Panc1 (cell line): ENCODE data around the gene EDEM3. TPM values are rescaled to one million over a fixed set of nuclear protein-coding genes. Genes with fewer than 3 reads are reported as not detected.

Experiments
- ATAC-seq: fragments of 200-7000 bp; cut with Tn5 transposase; 2 replicates; pipeline ENCODE4 v1.9.1; 2020; ENCODE audit warnings: mild to moderate bottlenecking, moderate library complexity
- BruUV-seq: library from RNA; stranded (reverse); fragments of 400-500 nt; replicated peaks from 2 replicates; lab custom pipeline; 2021; lab: Mats Ljungman, UMichigan
- CTCF ChIA-PET: fragments of 300-600 bp; sonication (Branson Sonifier 250); formaldehyde crosslinking; loops from one replicate; lab custom pipeline; 2022; ENCODE audit warnings: antibody characterized with exemption; lab: Charles Lee
- POLR2A ChIA-PET: fragments of 300-600 bp; sonication (Branson Sonifier 250); formaldehyde crosslinking; loops from one replicate; lab custom pipeline; 2022; ENCODE audit warnings: antibody characterized with exemption; lab: Charles Lee
- DNase-seq: peaks from one replicate; pipeline ENCODE4 v3.0.0-alpha.2; 2010; ENCODE audit warnings: low read depth, low spot score
- H3K27ac ChIP-seq: 2 replicates; pipeline ENCODE4 v1.5.1; 2011; ENCODE audit warnings: mild to moderate bottlenecking, low read length, inconsistent platforms
- H3K27me3 ChIP-seq: fragments of 200-500 bp; sonication (Bioruptor generic); 2 replicates; pipeline ENCODE4 v1.6.0; 2014; ENCODE audit warnings: low read length, inconsistent platforms; ENCODE audit not compliant: control insufficient read depth, insufficient read depth
- H3K36me3 ChIP-seq: fragments of 200-500 bp; sonication (Bioruptor generic); 2 replicates; pipeline ENCODE4 v1.5.1; 2014; ENCODE audit warnings: inconsistent platforms, mild to moderate bottlenecking, low read length, moderate library complexity; ENCODE audit not compliant: control insufficient read depth, insufficient read depth
- H3K4me1 ChIP-seq: 2 replicates; pipeline ENCODE4 v1.5.1; 2011; ENCODE audit warnings: inconsistent platforms, mild to moderate bottlenecking, low read length, moderate library complexity; ENCODE audit not compliant: control insufficient read depth, insufficient read depth
- H3K4me3 ChIP-seq, 2 experiments: 2 replicates each; pipeline ENCODE4 v1.5.1; 2011 to 2012; ENCODE audit warnings: low read depth in 2 of 2, low read length in 2 of 2, mild to moderate bottlenecking in 2 of 2, inconsistent platforms in 1 of 2, moderate library complexity in 1 of 2
- H3K9me3 ChIP-seq: fragments of 200-500 bp; sonication (Bioruptor generic); 2 replicates; pipeline ENCODE4 v1.5.1; 2014; ENCODE audit warnings: low read depth, mild to moderate bottlenecking, inconsistent platforms, low read length, moderate library complexity; ENCODE audit not compliant: control insufficient read depth, insufficient read depth
- CTCF ChIP-seq: fragments of 450-650 bp; IDR thresholded peaks from 2 replicates; pipeline ENCODE4 v1.5.1; 2017; ENCODE audit warnings: mild to moderate bottlenecking
- POLR2AphosphoS5 ChIP-seq: IDR thresholded peaks from 2 replicates; pipeline ENCODE4 v1.6.1; 2012; ENCODE audit warnings: mild to moderate bottlenecking, low read depth, low read length, moderate library complexity
- REST ChIP-seq, 2 experiments: IDR thresholded peaks; 2 replicates each; pipeline ENCODE4 v1.6.1; 2011 to 2012; ENCODE audit warnings: low read depth in 2 of 2, control low read depth in 1 of 2, low read length in 1 of 2, mild to moderate bottlenecking in 1 of 2, moderate library complexity in 1 of 2; ENCODE audit not compliant: insufficient read depth in 1 of 2
- SIN3A ChIP-seq: IDR thresholded peaks from 2 replicates; pipeline ENCODE4 v1.6.1; 2012; ENCODE audit warnings: low read depth, mild to moderate bottlenecking, low read length, moderate library complexity, borderline replicate concordance; ENCODE audit not compliant: insufficient read depth
- TCF7L2 ChIP-seq: IDR thresholded peaks from 2 replicates; pipeline ENCODE4 v1.6.1; 2011; ENCODE audit warnings: mild to moderate bottlenecking, low read depth, low read length, inconsistent platforms
- in situ Hi-C: cut with HindIII; loops from 2 replicates; pipeline ENCODE4 v1.10.0; 2016; ENCODE audit warnings: low sequenced_read_pairs, low pct_unique_long_range_greater_than_20kb
- intact Hi-C: fragments of 100-400 bp; cut with micrococcal nuclease; formaldehyde crosslinking; loops from one replicate; pipeline ENCODE4 v1.10.0; 2022; ENCODE audit not compliant: unreplicated experiment
- total RNA-seq: library from RNA; stranded (reverse); gene quantifications from one replicate; pipeline ENCODE4 v1.2.1, GENCODE V29; 2021; ENCODE audit not compliant: unreplicated experiment

The EDEM3 gene
- total RNA-seq, 1 experiment from 2014 or later = 17.4 TPM

- CTCF ChIA-PET = no interaction called here
- Histone ChIP-seq H3K4me1 (no peaks in the 10 kb centered on the region), H3K4me3 (no peak overlapping the region), H3K36me3 (no peaks in the 10 kb centered on the region), H3K27ac (no peak overlapping the region), H3K27me3 (no peaks in the 10 kb centered on the region), H3K9me3 (no peaks in the 10 kb centered on the region)
- in situ Hi-C loops = no loop called here
- TF ChIP-seq POLR2AphosphoS5 = no peak
- no peak for DNase-seq
- BruUV-seq = no TSS peak
- intact Hi-C loops = no loop called here
- POLR2A ChIA-PET = no interaction called here
- no peak for ATAC-seq
Observed at GRCh38 chr1:184655185-184655584, 99.5 kb downstream of the EDEM3 start.

- in situ Hi-C loops = no loop called here
- TF ChIP-seq SIN3A = no peak
- TF ChIP-seq CTCF = no peak
- no peak for TF ChIP-seq TCF7L2
- TF ChIP-seq POLR2AphosphoS5 = no peak
- no peak for TF ChIP-seq REST (IDR thresholded peaks at IDR 0.05; ENCODE audit: insufficient read depth in 1 of 2, low read depth in 2 of 2, low read length in 1 of 2)
- POLR2A ChIA-PET = no interaction called here
Observed at GRCh38 chr1:184650177-184650866, 104.3 kb downstream of the EDEM3 start.

GRCh38 chr1:184649451-184649888 lies 105.2 kb downstream of the EDEM3 start:
- no peaks in the 10 kb centered on the region for H3K36me3 ChIP-seq
- no peaks in the 10 kb centered on the region for H3K9me3 ChIP-seq
- no peaks in the 10 kb centered on the region for H3K27me3 ChIP-seq
- DNase-seq (no peak), ATAC-seq (no peak)
- H3K27ac ChIP-seq = no peak overlapping the region
- TF ChIP-seq CTCF (no peak), TCF7L2 (no peak), REST (IDR thresholded peaks at IDR 0.05; ENCODE audit: insufficient read depth in 1 of 2, low read depth in 2 of 2, low read length in 1 of 2) (no peak), SIN3A (no peak), POLR2AphosphoS5 (no peak)
- BruUV-seq = no TSS peak
- CTCF ChIA-PET = no interaction called here
- H3K4me1 ChIP-seq = no peaks in the 10 kb centered on the region
- in situ Hi-C loops = no loop called here
- POLR2A ChIA-PET = no interaction called here
- no peak overlapping the region for H3K4me3 ChIP-seq
- intact Hi-C loops = no loop called here

More at GRCh38 chr1:184650177-184650866, 104.3 kb downstream of the EDEM3 start:
- H3K4me1 ChIP-seq = no peaks in the 10 kb centered on the region
- DNase-seq (no peak), ATAC-seq (no peak)
- no peak overlapping the region for H3K4me3 ChIP-seq
- H3K27ac ChIP-seq = no peak overlapping the region
- intact Hi-C loops = no loop called here
- no TSS peak for BruUV-seq
- CTCF ChIA-PET = no interaction called here
- no peaks in the 10 kb centered on the region for H3K9me3 ChIP-seq
- no peaks in the 10 kb centered on the region for H3K27me3 ChIP-seq
- H3K36me3 ChIP-seq = no peaks in the 10 kb centered on the region
